ENCODE measurements around the gene P4HA2.

The P4HA2 gene

DNA sequence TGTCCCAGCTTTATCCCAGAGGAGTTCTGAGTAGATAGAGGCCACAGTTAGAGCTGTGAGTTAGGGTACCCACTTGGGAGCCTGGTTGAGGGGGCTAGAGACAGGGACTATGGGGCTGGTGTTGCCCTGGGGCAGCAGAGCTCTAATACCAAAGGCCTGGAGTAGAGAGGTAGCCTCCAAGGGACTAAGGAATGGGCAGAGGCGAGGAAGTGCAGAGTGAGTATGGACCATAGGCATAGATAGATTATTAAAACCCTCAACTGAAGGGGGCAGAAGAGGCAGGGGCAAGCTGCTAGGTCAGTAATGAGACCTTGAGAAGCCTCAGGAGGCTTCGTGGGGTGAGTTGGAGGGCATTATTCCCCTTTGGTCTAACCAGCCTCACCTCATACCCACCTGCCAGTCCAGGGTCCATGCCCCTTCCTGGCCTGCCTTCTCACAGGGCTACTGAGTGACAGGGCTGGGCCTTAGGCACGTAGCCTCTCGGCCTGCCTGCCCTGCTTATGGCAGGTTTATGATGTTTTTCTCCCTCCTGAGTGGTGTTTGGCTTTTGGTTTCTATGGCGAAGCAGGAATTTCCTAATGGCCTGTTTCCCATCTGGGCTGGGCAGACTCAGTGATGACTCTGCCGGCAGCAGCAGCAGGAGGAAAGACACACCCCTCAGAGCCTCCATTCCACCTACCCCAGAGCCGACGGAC is 37.8 kb upstream of the P4HA2 start:
- DNase-seq (ENCODE audit: low read depth in 1 of 2, low spot score in 1 of 2): no peak

DNA sequence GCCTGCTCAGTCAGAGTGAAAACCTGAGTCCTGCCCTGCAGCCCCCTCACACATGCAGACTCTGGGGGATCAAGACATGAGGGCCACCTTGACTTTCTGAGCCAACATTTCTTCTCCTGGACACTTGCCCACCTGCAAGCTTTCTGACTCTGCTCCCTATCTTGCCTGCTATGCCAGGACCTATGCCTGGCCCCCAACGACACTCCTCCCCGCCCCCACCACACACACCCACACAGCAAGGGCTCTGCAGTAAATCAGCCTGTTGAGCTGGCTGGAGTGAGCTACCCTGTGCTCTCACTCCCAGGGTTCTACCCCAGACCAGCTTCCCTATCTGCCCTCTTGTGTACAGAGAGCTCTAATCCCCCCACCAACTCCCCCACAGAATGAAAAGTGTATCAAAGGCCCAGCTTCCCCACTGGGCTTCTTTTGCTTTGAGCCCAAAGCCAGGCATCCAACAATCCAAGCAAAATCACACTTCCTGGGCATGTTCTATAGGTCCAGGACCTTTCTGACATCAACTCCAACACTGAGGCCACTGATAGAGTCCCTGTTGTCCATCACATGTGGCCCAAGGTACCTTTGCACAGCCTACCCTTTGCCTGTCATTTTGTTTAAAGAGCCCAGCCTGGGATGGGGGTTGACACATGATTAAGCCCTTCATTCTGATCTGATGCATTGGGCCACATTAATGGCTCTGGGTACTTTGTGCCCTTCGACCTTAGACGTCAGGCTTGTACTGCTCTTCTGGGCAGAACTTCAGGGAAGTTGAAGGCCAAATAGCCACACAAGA is 37.1 kb upstream of the P4HA2 start:
- DNase-seq (ENCODE audit: low read depth in 1 of 2, low spot score in 1 of 2): no peak

DNA sequence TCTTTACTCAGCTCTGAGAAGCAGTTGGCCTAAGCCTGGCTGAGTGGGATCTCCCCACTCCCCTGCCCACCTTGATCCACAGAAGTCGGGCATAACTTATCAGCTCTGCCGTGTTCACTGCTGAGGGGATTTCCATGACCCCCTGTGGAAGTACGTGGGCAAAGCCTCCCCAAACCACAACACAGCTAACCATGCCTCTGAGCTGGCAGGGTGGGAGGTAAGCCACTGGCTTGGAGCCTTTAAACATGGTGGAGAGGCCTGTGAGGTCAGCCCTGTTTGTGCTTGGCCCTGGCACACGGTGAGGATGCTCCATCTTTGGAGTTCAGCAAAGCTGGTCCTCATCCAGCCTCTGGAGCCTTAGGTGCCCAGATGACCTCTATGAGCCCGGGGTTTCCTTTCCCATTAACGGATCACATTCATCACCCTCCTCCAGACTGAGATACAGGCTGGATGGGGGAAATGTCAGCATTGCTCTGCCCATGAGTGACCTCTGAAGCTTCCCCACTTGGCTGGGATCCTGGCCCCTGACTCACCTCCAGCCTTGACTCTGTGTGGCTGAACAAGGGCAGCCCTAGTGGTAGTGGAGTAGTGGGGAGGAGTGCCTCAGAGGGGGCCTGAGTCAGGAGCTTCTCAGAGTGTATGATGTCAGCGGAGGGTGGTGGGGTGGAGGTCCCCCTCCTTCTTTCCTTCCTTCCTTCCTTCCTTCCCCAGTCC is 36.1 kb upstream of the P4HA2 start:
- no peak for DNase-seq (ENCODE audit: low read depth in 1 of 2, low spot score in 1 of 2)

GRCh38 chr5:132262882-132263547 is 35.4 kb upstream of the P4HA2 start:
- DNase-seq (ENCODE audit: low read depth in 1 of 2, low spot score in 1 of 2): no peak

DNA sequence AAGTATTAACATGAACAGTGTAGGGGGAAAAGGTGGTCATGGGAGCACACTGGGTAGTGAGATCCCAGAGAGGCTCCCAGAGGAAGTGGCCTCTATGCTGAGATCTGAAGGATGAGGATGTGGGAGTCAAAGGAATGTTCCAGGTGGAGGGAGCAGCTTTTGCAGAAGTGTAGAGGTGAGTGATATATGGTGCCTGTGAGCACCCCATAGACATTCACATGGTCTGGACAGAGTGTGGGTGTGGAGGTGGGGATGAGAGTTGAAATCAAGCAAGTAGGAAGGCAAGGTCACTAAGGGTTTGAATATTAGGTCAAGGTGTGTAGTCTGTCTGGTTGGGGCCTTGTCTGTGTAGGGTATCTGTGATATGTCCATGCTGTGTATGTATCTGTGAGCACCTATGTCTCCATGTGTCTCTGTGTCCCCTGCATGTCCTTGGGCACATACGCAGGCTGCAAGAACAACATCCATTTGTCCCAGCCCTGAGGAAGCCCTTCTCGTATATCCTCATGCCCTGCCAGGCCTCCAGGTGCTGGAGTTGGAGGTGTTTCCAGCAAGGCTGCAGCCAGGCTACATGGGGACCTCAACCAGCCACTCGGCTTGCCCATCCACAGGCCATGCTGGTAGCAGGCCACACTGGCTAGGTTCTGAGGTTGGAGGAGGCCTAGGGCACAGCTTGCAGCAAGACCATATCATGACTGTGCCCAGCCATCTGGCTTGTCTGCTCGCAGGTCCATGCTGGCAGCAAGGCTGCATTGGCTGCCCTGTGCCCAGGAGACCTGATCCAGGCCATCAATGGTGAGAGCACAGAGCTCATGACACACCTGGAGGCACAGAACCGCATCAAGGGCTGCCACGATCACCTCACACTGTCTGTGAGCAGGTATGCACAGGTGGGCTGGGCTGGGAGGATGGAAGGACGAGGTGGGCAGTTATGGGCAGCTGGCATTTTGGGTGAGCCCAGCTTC is 34.5 kb upstream of the P4HA2 start:
- no peak for DNase-seq (ENCODE audit: low read depth in 1 of 2, low spot score in 1 of 2)

DNA sequence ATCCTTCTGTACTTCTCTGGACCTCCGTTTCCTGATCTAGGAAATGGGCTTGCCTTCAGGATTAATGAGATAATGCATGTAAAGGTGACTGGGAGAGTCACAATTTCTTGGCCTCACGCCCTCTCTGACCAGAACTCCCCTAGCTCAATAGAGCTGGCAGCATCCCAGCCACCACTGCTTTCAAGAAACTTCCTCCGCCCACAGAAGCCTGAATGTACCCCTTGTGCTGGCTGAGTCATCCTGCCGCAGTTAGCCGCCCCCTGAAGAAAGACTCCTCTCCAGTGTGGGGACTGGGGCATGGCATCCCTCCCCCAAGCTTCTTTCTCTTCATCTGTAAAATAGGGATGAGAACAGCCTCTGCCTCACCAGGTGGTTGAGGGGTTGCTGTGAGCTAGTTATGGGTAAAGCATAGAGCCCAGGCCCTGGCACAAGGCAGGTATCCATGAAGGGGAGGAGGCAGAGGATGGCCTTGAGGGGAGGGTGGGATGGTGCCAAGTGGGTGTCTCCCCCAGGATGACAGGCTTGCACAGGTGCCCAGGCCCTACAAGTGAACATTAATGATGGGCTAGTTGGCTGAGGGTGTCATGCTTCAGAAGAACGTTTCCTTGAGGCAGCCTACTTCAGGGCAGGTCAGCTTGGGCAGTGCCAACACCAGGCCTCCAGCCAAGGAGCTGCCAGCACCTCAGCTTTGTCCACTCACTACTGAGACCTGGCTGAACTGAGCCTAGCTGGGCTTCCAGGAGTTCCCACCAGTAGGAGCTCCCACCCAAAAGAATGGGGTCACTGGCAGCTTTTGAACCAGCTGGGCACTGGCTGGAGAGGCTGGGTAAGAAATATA is 33.3 kb upstream of the P4HA2 start:
- peak in 1 of 2 donors; percentile 15 for DNase-seq (ENCODE audit: low read depth in 1 of 2, low spot score in 1 of 2)

GRCh38 chr5:132260051-132260450 is 32.4 kb upstream of the P4HA2 start:
- no peak for DNase-seq (ENCODE audit: low read depth in 1 of 2, low spot score in 1 of 2)

DNA sequence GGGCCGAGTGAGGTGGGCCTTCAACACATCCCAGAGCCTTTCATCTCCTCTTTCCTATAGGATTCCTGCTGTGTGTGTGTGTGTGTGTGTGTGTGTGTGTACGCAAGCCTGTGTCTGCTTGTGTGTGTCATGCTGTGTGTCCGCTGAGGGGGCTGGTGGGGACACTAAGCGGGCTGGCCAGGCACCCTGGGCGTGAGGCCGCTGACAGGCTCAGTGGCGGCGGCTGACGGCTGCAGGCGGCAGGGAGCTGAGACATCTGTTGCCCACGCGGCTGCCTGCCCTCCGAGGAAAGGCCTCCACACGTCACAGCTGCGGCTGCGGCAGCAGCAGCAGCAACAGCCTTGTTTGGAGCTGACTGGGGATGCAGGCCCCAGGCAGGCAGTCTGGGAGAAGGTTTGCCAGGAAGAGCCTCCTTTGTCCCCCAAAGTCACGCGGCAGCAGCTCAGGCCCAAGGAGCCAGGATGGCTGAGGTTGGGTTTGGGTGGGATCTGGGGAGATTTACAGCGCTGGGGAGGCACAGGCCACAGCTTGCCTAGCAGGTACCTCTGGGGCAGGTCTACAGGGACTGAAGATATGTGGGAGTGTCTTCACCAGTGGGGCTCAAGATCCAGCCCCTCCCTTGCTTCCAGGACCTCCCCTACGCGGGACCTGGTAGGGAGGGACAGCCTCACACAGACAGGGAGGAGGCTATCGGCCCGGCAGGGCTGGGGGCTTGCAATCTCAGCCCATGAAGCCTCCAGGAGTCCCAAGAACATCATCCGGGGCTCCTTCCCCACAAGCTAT is 31.6 kb upstream of the P4HA2 start:
- DNase-seq (ENCODE audit: low read depth in 1 of 2, low spot score in 1 of 2): no peak

- no peak for DNase-seq (ENCODE audit: low read depth in 1 of 2, low spot score in 1 of 2)
Observed at GRCh38 chr5:132258102-132259068, 30.7 kb upstream of the P4HA2 start.

- DNase-seq (ENCODE audit: low read depth in 1 of 2, low spot score in 1 of 2): no peak
Observed at GRCh38 chr5:132257131-132258101, 29.8 kb upstream of the P4HA2 start, which contains the start of gene PDLIM4. TSS of gene PDLIM4 (plus strand) at chr5:132257696. CDS start at chr5:132257735, 39 bp downstream.

- DNase-seq (ENCODE audit: low read depth in 1 of 2, low spot score in 1 of 2): no peak
Observed at GRCh38 chr5:132256783-132257130, 29.1 kb upstream of the P4HA2 start.

DNA sequence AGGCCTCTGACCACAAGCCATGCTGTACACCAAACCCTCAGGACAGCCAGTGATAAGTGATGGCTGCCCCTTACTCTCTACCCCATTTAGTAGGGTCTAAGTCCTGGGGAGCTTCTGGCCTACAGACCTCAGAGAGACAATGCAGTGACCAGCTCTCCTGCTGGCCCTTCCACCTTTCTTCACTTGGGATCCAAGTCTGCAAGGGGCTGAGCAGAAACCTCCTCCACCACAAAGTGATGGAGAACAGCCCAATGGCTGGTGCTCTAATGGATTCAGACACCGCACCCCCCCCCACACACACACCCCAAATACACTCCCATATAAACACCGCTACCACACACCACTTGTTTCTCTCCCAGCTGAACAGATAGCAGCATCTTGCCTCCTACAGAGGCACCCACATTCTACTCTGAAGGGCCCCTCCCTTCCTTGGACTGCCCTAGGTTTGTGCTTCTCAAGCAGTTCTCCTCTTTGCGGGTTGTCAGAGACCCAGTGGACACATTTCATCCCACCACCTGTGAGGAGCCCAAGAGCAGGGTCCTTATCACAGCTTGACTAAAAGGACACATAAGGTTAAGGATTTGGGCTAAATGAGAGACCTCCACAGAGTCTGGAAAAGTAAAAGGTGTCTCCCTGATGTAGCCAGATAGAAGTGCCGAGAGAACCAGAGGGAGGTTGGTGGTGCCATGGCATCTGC is 28.6 kb upstream of the P4HA2 start:
- DNase-seq (ENCODE audit: low read depth in 1 of 2, low spot score in 1 of 2): no peak

- no peak for DNase-seq (ENCODE audit: low read depth in 1 of 2, low spot score in 1 of 2)
Observed at GRCh38 chr5:132254321-132254977, 26.8 kb upstream of the P4HA2 start.

DNA sequence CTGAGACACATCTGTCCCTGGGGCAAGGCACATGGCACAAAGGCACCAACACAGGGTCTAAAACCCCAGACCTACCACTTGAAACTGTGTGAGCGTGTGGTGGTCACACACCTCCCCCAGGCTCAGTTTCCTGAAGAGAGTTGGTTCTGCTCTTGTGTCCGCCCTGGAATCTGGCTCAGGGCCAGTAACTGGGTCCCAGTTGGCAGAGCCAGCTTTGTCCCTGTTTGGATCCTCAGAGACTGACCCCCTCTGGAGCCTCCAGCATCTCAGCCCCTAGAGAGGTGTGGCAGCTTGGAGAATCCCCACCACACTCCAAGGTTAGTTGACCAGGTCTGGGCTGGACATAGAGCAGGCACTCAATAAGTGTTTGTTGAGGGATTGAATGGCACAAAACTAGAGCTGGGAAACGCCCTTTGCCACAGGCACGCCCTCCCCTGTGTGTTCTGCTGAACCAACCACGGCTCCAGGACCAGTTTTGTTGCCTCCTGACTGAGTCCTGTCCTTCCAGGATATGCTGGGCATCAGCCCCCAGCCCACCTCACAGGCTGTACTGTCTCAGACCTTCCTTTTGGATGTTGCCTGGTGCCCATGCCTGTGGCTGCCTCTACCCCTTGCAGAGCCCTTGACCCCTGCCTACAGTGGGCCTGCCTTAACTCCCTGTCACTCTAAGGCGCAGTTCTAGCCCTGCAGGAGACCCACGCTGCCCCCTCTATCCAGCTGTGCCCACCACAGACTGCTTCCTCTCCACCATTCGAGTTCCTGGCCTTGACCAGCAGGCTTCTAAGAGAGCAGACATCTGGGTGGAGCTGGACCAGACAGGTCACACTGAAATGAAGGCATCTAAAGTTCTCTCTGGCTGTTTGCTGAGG is 26.0 kb upstream of the P4HA2 start:
- no peak for DNase-seq (ENCODE audit: low read depth in 1 of 2, low spot score in 1 of 2)
